ENCODE results near the gene RPS24. TPM values are rescaled to one million over a fixed set of nuclear protein-coding genes. Genes with fewer than 3 reads are reported as not detected.

RPS24 gene
- total and polyA plus RNA-seq, 10 of the 15 experiments (the other 5 are each of a cell fraction or from before 2014, with no cell fraction given) = 1,343 to 7,285 (median 2,230) TPM

GRCh38 chr10:78029269-78030226 lies 4.1 kb upstream of the RPS24 start, which contains the start of gene POLR3A (continued):
- TF ChIP-seq SP1 (IDR thresholded peaks at IDR 0.05; ENCODE audit: low read depth, low read length) (peak; percentile 93), POLR2AphosphoS5 (IDR thresholded peaks at IDR 0.05; ENCODE audit: low read length) (peak; percentile 88), TAF1 (IDR thresholded peaks at IDR 0.05; ENCODE audit: borderline replicate concordance, low read depth, low read length) (peak; percentile 76; the same call in 1 of the 2 replicates), TCF12 (IDR thresholded peaks at IDR 0.05; ENCODE audit: low read depth, low read length) (peak; percentile 58; the same call in 1 of the 2 replicates), IKZF1 (conservative IDR thresholded peaks at IDR 0.05) (peak; percentile 59), ZNF24 (IDR thresholded peaks at IDR 0.05) (no peak), NRF1 (conservative IDR thresholded peaks at IDR 0.05; ENCODE audit: low read depth, low read length) (no peak), JUNB (IDR thresholded peaks at IDR 0.05) (no peak), SMAD5 (IDR thresholded peaks at IDR 0.05; ENCODE audit: low read depth) (peak; percentile 89), ZNF217 (IDR thresholded peaks at IDR 0.05) (no peak), HCFC1 (IDR thresholded peaks at IDR 0.05; ENCODE audit: low read length) (peak; percentile 69), NR2F1 (conservative IDR thresholded peaks at IDR 0.05) (peak; percentile 82), FOS (IDR thresholded peaks at IDR 0.05; ENCODE audit: borderline replicate concordance, extremely low read depth, insufficient read length) (peak; percentile 22), RB1 (IDR thresholded peaks at IDR 0.05; ENCODE audit: borderline replicate concordance) (no peak), E2F8 (IDR thresholded peaks at IDR 0.05; ENCODE audit: low read depth, partially characterized antibody) (no peak)
- TF ChIP-seq, protein P1, sequence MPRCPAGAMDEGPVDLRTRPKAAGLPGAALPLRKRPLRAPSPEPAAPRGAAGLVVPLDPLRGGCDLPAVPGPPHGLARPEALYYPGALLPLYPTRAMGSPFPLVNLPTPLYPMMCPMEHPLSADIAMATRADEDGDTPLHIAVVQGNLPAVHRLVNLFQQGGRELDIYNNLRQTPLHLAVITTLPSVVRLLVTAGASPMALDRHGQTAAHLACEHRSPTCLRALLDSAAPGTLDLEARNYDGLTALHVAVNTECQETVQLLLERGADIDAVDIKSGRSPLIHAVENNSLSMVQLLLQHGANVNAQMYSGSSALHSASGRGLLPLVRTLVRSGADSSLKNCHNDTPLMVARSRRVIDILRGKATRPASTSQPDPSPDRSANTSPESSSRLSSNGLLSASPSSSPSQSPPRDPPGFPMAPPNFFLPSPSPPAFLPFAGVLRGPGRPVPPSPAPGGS (IDR thresholded peaks at IDR 0.05; ENCODE audit: borderline replicate concordance, insufficient read depth, low read depth, low read length, poor library complexity, severe bottlenecking) = no peak
- TF ChIP-seq, protein P2, sequence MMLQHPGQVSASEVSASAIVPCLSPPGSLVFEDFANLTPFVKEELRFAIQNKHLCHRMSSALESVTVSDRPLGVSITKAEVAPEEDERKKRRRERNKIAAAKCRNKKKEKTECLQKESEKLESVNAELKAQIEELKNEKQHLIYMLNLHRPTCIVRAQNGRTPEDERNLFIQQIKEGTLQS (IDR thresholded peaks at IDR 0.05; ENCODE audit: borderline replicate concordance, extremely low read depth, low read depth, low read length) = peak; percentile 86; the same call in 1 of the 2 replicates
- TF ChIP-seq, protein P3, sequence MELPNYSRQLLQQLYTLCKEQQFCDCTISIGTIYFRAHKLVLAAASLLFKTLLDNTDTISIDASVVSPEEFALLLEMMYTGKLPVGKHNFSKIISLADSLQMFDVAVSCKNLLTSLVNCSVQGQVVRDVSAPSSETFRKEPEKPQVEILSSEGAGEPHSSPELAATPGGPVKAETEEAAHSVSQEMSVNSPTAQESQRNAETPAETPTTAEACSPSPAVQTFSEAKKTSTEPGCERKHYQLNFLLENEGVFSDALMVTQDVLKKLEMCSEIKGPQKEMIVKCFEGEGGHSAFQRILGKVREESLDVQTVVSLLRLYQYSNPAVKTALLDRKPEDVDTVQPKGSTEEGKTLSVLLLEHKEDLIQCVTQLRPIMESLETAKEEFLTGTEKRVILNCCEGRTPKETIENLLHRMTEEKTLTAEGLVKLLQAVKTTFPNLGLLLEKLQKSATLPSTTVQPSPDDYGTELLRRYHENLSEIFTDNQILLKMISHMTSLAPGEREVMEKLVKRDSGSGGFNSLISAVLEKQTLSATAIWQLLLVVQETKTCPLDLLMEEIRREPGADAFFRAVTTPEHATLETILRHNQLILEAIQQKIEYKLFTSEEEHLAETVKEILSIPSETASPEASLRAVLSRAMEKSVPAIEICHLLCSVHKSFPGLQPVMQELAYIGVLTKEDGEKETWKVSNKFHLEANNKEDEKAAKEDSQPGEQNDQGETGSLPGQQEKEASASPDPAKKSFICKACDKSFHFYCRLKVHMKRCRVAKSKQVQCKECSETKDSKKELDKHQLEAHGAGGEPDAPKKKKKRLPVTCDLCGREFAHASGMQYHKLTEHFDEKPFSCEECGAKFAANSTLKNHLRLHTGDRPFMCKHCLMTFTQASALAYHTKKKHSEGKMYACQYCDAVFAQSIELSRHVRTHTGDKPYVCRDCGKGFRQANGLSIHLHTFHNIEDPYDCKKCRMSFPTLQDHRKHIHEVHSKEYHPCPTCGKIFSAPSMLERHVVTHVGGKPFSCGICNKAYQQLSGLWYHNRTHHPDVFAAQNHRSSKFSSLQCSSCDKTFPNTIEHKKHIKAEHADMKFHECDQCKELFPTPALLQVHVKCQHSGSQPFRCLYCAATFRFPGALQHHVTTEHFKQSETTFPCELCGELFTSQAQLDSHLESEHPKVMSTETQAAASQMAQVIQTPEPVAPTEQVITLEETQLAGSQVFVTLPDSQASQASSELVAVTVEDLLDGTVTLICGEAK (IDR thresholded peaks at IDR 0.05; ENCODE audit: borderline replicate concordance) = peak; percentile 88

Data from GM12878 (cell line).